ENCODE measurements around the gene HTR1B.

- TF ChIP-seq EP300 (conservative IDR thresholded peaks at IDR 0.05; ENCODE audit: poor library complexity, severe bottlenecking) (no peak), TAF1 (IDR thresholded peaks at IDR 0.05; ENCODE audit: low read depth) (no peak)
Measured at GRCh38 chr6:77425216-77425615, 38.1 kb downstream of the HTR1B start.
